Hepatocyte (in vitro differentiated cells): ENCODE data around the gene SUPT4H1. TPM values are rescaled to one million over a fixed set of nuclear protein-coding genes. Genes with fewer than 3 reads are reported as not detected.

Experiments
- DNase-seq: peaks from one replicate; pipeline ENCODE4 v3.0.0-alpha.2; 2016; ENCODE audit warnings: low spot score
- H2AFZ ChIP-seq: fragments of 200-600 bp; sonication (generic); 2 replicates; pipeline ENCODE4 v1.6.0; 2016; ENCODE audit warnings: antibody characterized with exemption, mild to moderate bottlenecking
- H3K27ac ChIP-seq: fragments of 200-600 bp; sonication (generic); 2 replicates; pipeline ENCODE4 v1.5.1; 2016; ENCODE audit warnings: mild to moderate bottlenecking
- H3K27me3 ChIP-seq: fragments of 200-600 bp; sonication (generic); 2 replicates; pipeline ENCODE4 v1.6.1; 2016
- H3K36me3 ChIP-seq: fragments of 200-600 bp; sonication (generic); replicated peaks from 2 replicates; pipeline ENCODE4 v1.5.1; 2016; ENCODE audit warnings: low read depth; ENCODE audit not compliant: insufficient read depth
- H3K4me1 ChIP-seq: fragments of 200-600 bp; sonication (generic); 2 replicates; pipeline ENCODE4 v1.5.1; 2016; ENCODE audit warnings: mild to moderate bottlenecking, moderate library complexity; ENCODE audit not compliant: insufficient read depth
- H3K4me2 ChIP-seq: fragments of 200-600 bp; sonication (generic); 2 replicates; pipeline ENCODE4 v1.6.0; 2016
- H3K4me3 ChIP-seq: fragments of 200-600 bp; sonication (generic); 2 replicates; pipeline ENCODE4 v1.5.1; 2016; ENCODE audit warnings: mild to moderate bottlenecking
- H3K79me2 ChIP-seq: fragments of 200-600 bp; sonication (generic); 2 replicates; pipeline ENCODE4 v1.6.0; 2017; ENCODE audit warnings: mild to moderate bottlenecking
- H3K9me2 ChIP-seq: fragments of 200-600 bp; sonication (generic); replicated peaks from 2 replicates; pipeline ENCODE4 v1.6.0; 2017; ENCODE audit warnings: mild to moderate bottlenecking; ENCODE audit not compliant: insufficient read depth
- H3K9me3 ChIP-seq: fragments of 200-600 bp; sonication (generic); 2 replicates; pipeline ENCODE4 v1.5.1; 2016; ENCODE audit warnings: low read depth, mild to moderate bottlenecking
- H4K20me1 ChIP-seq: fragments of 200-600 bp; sonication (generic); 2 replicates; pipeline ENCODE4 v1.6.0; 2016; ENCODE audit warnings: mild to moderate bottlenecking; ENCODE audit not compliant: insufficient read depth, poor library complexity, severe bottlenecking
- CTCF ChIP-seq: fragments of 200-600 bp; sonication (generic); IDR thresholded peaks from 2 replicates; pipeline ENCODE4 v1.5.1; 2016; ENCODE audit warnings: antibody characterized with exemption, mild to moderate bottlenecking; ENCODE audit not compliant: poor library complexity
- EZH2 ChIP-seq: fragments of 200-600 bp; sonication (generic); IDR thresholded peaks from 2 replicates; pipeline ENCODE4 v1.6.1; 2016; ENCODE audit warnings: antibody characterized with exemption, mild to moderate bottlenecking, borderline replicate concordance
- EZH2phosphoT487 ChIP-seq: fragments of 200-600 bp; sonication (generic); IDR thresholded peaks from one replicate; pipeline ENCODE4 v1.6.1; 2018; ENCODE audit warnings: antibody characterized with exemption, mild to moderate bottlenecking, low read depth, moderate library complexity; ENCODE audit not compliant: unreplicated experiment, severe bottlenecking
- WGBS: methylation state at CpG from one replicate; pipeline ENCODE4 v1.1.6; 2016; ENCODE audit warnings: low lambda C conversion rate; ENCODE audit errors: missing lambda C conversion rate; 5-methylcytosine and 5-hydroxymethylcytosine counted together
- polyA plus RNA-seq: library from polyadenylated mRNA; unstranded; fragments of >200 nt; fragmentation: Nextera tagmentation; extraction: Ambion mirVana; gene quantifications from 2 replicates; pipeline ENCODE4 v1.2.1, GENCODE V29; 2016
- total RNA-seq: library from RNA; depleted of rRNA; stranded (reverse); fragments of >200 nt; gene quantifications from 2 replicates; pipeline ENCODE4 v1.2.3, GENCODE V29; 2014

SUPT4H1 gene
- total RNA-seq (54.5 and 62.1 TPM in 2 replicates), polyA plus RNA-seq (91.3 and 108 TPM in 2 replicates)

DNA sequence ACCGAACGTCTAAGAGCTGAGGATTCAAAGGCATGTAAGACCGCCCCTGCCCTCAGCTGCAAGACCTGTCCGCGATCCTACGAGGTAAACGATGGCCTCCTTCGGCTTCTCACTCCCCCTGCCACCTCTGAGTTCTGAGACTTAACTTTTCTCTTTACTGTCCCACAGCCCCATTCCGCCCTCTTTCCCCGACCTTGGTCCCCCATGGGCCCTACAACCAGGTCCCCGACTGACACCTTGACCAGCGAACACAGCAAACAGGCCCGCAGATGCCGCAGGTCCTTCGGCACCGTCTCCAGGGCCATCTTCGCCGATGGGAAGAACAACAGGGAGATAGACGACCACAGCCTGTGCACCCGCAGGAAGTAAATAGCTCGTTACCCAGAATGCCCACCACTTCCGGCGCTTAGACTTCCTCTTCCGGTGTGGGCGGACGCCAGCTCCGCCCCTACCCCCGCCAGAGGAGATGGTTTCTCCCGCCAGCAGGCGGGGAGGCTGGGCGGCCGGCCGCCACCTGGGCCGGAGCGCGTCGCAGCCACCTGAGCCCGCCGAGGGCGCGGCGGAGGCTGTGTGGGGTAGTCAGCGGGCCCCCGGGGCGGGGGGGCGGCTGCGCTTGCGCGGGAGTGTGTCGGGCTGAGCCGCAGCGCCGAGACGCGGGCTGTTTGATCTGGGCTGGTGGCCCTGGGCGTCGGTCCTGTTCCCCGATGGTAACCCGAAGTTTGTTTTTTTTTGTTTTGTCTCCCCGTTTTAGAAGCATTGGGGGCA is at the start of gene SUPT4H1:
TSS of gene SUPT4H1 (minus strand) at position 371 of the 765 bp plus-strand sequence. CDS start at position 305, 66 bp downstream.
- H3K9me3 ChIP-seq = no peaks in the 10 kb centered on the region
- under 1% methylated on average over 47 of the region's 60 CpGs for WGBS
- H3K9me2 ChIP-seq = no peaks in the 10 kb centered on the region
- no peaks in the 10 kb centered on the region for H4K20me1 ChIP-seq
- H2AFZ ChIP-seq = peak within 1 kb of the TSS; percentile 59
- TF ChIP-seq CTCF = no peak
- TF ChIP-seq EZH2phosphoT487 = no peak
- TF ChIP-seq EZH2 = no peak
- peak within 1 kb of the TSS; percentile 90 for H3K4me2 ChIP-seq
- no peaks in the 10 kb centered on the region for H3K36me3 ChIP-seq
- H3K4me1 ChIP-seq = peaks cover 11% of the 10 kb centered on the region
- no peaks in the 10 kb centered on the region for H3K27me3 ChIP-seq
- DNase-seq = peak; percentile 96
- H3K4me3 ChIP-seq = peak within 1 kb of the TSS; percentile 79
- H3K79me2 ChIP-seq = peaks cover 26% of the 10 kb centered on the region
- peak within 1 kb of the TSS; percentile 93 for H3K27ac ChIP-seq

- WGBS = 71% methylated on average over 2 of the region's 2 CpGs
- Histone ChIP-seq H3K4me1 (peaks cover 8% of the 10 kb centered on the region), H3K36me3 (no peaks in the 10 kb centered on the region), H3K79me2 (peaks cover 86% of the 10 kb centered on the region), H2AFZ (no peak overlapping the region), H3K27ac (no peak overlapping the region), H4K20me1 (no peaks in the 10 kb centered on the region), H3K4me2 (no peak overlapping the region), H3K9me3 (no peaks in the 10 kb centered on the region), H3K4me3 (no peak overlapping the region), H3K27me3 (no peaks in the 10 kb centered on the region), H3K9me2 (no peaks in the 10 kb centered on the region)
- no peak for TF ChIP-seq EZH2
- TF ChIP-seq CTCF = no peak
- TF ChIP-seq EZH2phosphoT487 = no peak
- DNase-seq = no peak
Measured at GRCh38 chr17:58401287-58401686, 49.3 kb upstream of the SUPT4H1 start.

DNA sequence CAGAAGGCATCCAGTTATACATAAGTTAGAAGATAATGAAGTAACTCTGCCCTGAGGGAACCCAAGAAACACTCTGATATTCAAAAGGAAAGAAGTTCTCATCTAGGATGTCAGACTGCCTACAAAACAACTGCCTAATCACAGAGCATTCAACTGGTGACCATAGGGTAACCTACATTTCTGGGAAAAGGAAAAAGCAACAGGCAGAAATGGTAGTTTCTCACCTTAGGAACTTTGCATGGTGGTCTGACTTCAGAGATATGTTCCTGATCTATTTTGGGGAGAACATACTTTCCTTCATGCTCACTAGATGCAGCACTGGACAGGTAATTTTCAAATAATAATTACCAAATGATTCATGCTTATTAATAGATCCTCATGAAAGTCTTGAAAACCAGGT is 48.8 kb upstream of the SUPT4H1 start:
- Histone ChIP-seq H3K36me3 (no peaks in the 10 kb centered on the region), H3K79me2 (peaks cover 86% of the 10 kb centered on the region), H2AFZ (no peak overlapping the region), H3K4me1 (peaks cover 8% of the 10 kb centered on the region), H3K4me3 (no peak overlapping the region), H3K9me2 (no peaks in the 10 kb centered on the region), H3K27me3 (no peaks in the 10 kb centered on the region), H3K4me2 (no peak overlapping the region), H3K9me3 (no peaks in the 10 kb centered on the region), H4K20me1 (no peaks in the 10 kb centered on the region), H3K27ac (no peak overlapping the region)
- DNase-seq = no peak
- TF ChIP-seq EZH2 (no peak), EZH2phosphoT487 (no peak), CTCF (no peak)
